Measurements from ENCODE around the gene FDCSP. TPM values are rescaled to one million over a fixed set of nuclear protein-coding genes. Genes with fewer than 3 reads are reported as not detected.

The FDCSP gene
- total and polyA plus RNA-seq, 2 donors (not counting 3 experiments of a cell fraction or from before 2014, with no cell fraction given): not detected

DNA sequence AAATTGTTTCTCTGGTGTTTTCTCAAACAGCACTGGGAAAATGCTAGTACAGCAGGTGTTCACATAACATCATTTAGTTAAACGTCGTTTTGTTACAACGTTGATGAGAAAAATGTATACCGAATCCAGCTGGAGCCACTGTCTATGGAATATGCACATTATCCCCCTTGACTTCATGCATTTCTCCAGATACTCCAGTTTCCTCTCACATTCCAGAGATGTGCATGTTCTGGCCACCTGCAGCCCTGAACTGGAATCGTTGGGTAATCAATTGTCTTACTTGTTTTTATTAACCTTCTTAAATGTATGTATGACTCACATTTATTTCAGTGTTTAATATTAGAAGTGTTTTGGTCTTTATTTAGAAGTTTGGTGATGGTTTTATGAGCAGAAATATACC is 48.8 kb upstream of the FDCSP start:
- FAIRE-seq: no peak
- Histone ChIP-seq H3K9me3 (replicated peaks; ENCODE audit: control insufficient read depth, insufficient read depth, low read length) (no peaks in the 10 kb centered on the region), H3K79me2 (ENCODE audit: control insufficient read depth, insufficient read depth, low read length) (no peaks in the 10 kb centered on the region), H3K27me3 (ENCODE audit: control insufficient read depth in 2 of 2, insufficient read depth in 2 of 2, low read length in 2 of 2) (peaks cover 0 to 2% of the 10 kb centered on the region in 2 experiments), H3K36me3 (ENCODE audit: control insufficient read depth in 2 of 2, extremely low read depth in 1 of 2, insufficient read depth in 2 of 2, low read length in 2 of 2) (no peaks in the 10 kb centered on the region), H3K4me2 (ENCODE audit: insufficient read depth, low read length) (no peak overlapping the region), H3K27ac (ENCODE audit: insufficient read depth, low read depth, low read length) (no peak overlapping the region), H2AFZ (ENCODE audit: low read depth, low read length) (no peak overlapping the region), H3K4me1 (ENCODE audit: control insufficient read depth, extremely low read depth, insufficient read depth, low read length) (no peaks in the 10 kb centered on the region), H3K4me3 (replicated peaks in 1 of 3; ENCODE audit: insufficient read depth in 1 of 3, low read depth in 1 of 3, low read length in 3 of 3) (no peak overlapping the region), H3K9me1 (replicated peaks; ENCODE audit: control insufficient read depth, extremely low read depth, insufficient read depth, low read length) (no peaks in the 10 kb centered on the region), H3K9ac (replicated peaks; ENCODE audit: extremely low read depth, insufficient read depth, low read length) (no peak overlapping the region), H4K20me1 (replicated peaks; ENCODE audit: control insufficient read depth, extremely low read depth, insufficient read depth, low read length) (no peaks in the 10 kb centered on the region)
- dilution Hi-C loops (cut with MboI; ENCODE audit: extremely low pct_ligation_motif_present, low sequenced_read_pairs): no loop called here
- intact Hi-C loops (cut with micrococcal nuclease): no loop called here
- BruUV-seq (replicated peaks): no TSS peak
- ChIA-PET CTCF (interaction anchor here (1.1 to 1.2 kb wide), 2 partner anchors 9 to 280 kb away, joined by 3 to 4 read pairs; no protein-coding TSS in a partner anchor), POLR2A (interaction anchor here (0.6 kb wide), 1 partner anchor 651 kb away, joined by 8 read pairs; no protein-coding TSS in a partner anchor)
- DNase-seq (ENCODE audit: low read depth, low spot score): no peak
- TF ChIP-seq, protein P1, sequence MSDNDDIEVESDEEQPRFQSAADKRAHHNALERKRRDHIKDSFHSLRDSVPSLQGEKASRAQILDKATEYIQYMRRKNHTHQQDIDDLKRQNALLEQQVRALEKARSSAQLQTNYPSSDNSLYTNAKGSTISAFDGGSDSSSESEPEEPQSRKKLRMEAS (IDR thresholded peaks at IDR 0.05; ENCODE audit: insufficient read depth, insufficient read length): no peak
- TF ChIP-seq, protein P2, sequence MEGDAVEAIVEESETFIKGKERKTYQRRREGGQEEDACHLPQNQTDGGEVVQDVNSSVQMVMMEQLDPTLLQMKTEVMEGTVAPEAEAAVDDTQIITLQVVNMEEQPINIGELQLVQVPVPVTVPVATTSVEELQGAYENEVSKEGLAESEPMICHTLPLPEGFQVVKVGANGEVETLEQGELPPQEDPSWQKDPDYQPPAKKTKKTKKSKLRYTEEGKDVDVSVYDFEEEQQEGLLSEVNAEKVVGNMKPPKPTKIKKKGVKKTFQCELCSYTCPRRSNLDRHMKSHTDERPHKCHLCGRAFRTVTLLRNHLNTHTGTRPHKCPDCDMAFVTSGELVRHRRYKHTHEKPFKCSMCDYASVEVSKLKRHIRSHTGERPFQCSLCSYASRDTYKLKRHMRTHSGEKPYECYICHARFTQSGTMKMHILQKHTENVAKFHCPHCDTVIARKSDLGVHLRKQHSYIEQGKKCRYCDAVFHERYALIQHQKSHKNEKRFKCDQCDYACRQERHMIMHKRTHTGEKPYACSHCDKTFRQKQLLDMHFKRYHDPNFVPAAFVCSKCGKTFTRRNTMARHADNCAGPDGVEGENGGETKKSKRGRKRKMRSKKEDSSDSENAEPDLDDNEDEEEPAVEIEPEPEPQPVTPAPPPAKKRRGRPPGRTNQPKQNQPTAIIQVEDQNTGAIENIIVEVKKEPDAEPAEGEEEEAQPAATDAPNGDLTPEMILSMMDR (IDR thresholded peaks at IDR 0.05; ENCODE audit: extremely low read depth in 1 of 2, insufficient read depth in 1 of 2, low read depth in 1 of 2, low read length in 2 of 2): no peak
- no peak for TF ChIP-seq MYC (IDR thresholded peaks at IDR 0.05; ENCODE audit: low read depth, low read length)
- no peak for TF ChIP-seq FOS (IDR thresholded peaks at IDR 0.05; ENCODE audit: borderline replicate concordance, insufficient read depth, low read length)
- TF ChIP-seq EZH2 (IDR thresholded peaks at IDR 0.05; ENCODE audit: borderline replicate concordance, low read depth, low read length, severe bottlenecking): no peak
- no peak for TF ChIP-seq GATA2 (IDR thresholded peaks at IDR 0.05; ENCODE audit: insufficient read depth, insufficient read length, low read depth, low read length)
- TF ChIP-seq POLR2AphosphoS5 (IDR thresholded peaks at IDR 0.05; ENCODE audit: insufficient read depth, low read depth, low read length): no peak
- no peak for TF ChIP-seq JUN (IDR thresholded peaks at IDR 0.05; ENCODE audit: borderline replicate concordance, insufficient read depth, insufficient read length, low read depth)
- TF ChIP-seq POLR2A (IDR thresholded peaks at IDR 0.05; ENCODE audit: low read depth, low read length): no peak
